IPS DF 4.7 (cell line): ENCODE measurements around the gene ZNF512B.
"Not testable (repeated sequence)": the region's sequence is repeated elsewhere in the genome, so short reads cannot be mapped to it uniquely, and the experiment has no call there.

ENCODE experiments used
- DNase-seq: peaks from one replicate; pipeline ENCODE4 v3.0.0-alpha.2; 2013; ENCODE audit warnings: low spot score; ENCODE audit errors: extremely low read depth

Gene ZNF512B

DNA sequence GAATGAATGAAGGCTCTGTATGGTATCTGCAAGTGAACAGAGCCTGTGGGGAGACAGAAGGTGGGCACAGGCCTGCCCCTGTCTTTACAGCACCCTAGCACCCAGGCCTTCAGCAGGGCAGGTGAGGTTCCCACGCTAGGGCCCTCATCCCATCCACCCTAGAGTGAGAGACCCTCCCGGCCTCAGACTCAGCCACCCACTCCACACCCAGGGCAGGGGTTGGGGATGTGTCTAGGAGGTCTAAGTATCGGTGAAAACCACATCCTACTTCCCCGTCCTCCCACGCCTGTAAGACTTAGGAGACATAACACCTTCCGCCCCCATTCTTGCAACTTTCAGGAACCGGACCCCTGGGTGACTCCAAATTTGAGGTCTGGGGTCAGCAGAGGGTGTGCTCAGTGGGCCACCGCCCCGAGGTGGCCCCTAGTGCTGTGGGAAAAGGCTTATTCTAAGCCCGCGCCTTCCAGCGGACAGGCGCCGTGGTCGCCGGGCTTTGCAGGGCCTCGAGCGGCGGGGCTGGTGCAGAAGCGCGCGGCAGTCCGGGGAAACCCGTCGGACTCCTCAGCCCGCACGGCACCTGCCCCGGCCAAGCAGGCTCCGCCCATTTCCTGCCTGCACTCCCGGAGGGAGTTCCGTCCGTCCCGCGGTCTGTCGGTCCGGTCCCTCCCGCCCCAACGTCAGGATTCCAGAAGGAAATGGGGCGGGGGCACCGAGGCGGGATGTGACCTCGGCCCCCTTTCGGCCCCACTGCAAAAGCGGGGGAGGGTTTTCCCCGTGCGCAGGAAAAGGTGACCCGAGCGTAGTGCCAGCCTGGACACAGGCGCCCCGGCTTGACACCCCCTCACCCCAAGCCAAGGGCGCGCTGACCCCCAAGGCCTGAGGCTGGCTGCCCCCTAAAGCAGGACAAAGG is 8.8 kb upstream of the ZNF512B start:
- DNase-seq = no peak

GRCh38 chr20:63977739-63978276 is 8.1 kb upstream of the ZNF512B start:
- no peak for DNase-seq

DNA sequence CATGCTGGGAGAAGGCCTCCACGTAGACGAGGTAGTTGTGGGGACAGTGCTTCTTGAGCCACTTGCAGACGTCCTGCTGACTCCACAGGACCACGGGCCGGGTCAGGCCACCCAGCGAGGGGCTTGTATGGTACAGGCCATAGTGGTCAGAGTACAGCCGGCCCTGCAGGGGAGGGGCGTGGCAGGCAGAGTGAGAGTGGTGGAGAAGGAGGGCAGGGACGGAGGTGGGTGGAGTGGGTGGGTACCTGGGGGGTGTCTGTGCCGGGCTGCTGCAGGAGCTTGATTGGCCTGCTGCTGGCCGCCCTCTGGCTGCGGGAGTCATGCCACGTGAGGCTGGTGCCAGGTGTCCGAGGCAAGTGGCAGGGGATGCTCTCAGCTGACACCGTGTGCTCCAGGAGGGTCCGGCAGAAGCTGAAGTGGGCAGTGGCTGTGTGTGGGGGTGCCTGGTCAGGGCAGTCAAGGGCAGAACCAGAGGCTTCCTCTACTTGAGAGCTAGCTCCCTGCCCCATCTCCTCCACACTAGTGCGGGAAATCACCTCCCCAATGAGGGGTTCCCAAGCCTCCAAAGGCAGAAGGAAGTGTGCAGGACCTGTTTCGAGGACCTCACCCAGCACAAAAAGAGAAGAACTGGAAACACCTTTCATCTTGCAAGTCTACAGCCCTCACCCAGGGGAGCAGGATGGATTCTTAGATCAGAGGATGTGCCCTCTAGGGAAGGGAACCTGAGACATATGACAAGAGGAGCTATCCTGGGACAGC is 7.4 kb upstream of the ZNF512B start:
- no peak for DNase-seq

- not testable (repeated sequence) for DNase-seq
Observed at GRCh38 chr20:63976511-63976910, 6.8 kb upstream of the ZNF512B start.

- no peak for DNase-seq
Observed at GRCh38 chr20:63974402-63975200, 4.9 kb upstream of the ZNF512B start.

GRCh38 chr20:63973636-63974401 is 4.1 kb upstream of the ZNF512B start:
- no peak for DNase-seq

DNA sequence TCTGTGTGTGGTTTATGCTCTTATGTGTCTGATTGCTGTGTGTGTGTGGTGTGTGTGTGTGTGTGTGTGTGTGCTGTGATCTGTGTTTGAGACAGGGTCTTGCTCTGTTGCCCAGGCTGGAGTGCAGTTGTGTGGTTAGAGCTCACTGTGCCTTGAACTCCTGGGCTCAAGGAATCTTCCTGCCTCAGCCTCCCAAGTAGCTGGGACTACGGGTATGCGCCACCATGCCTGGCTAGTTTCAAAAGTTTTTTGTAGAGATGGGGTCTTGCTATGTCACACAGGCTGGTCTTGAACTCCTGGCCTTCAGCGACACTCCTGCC is 3.4 kb upstream of the ZNF512B start:
- no peak for DNase-seq

DNA sequence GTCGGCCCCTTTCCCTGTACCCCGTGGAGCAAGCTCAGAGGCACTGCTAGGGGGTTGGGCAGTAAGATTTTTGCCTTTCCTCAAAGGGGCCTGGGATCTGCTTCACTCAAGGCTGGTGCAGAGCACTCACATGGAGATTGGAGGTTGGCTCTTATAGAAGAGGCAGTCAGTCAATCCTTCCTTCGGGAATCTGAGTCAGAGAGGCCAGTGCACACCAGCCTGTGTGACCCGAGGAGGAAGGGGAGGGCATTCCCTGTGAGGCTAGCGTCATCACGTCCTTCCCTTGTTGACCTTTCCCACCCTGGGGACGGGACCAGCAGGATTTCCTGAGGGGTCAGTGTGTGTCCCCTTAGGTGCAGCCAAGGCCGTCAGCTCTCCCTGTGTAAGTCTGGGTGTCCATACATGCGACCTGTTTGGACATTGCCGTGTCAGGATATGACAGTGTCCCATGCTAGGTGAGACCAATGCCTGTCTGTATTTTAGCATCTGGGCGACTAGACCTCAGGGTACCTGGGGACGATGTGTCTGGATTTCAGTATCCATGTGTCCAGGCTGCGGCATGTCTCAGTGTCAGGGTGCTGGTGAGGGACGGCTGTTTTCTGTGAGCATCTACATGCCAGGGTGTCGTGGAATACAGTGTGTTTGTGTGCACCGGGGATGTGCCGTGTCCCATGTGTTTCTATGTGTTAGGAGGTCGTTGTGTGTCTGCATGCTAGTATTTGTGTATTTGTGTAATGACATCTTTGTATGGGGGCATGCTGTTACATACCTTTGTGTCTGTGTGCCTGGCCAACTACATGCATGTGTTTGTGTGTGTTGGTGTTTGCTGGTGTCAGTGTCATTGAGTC is 2.8 kb upstream of the ZNF512B start:
- no peak for DNase-seq

GRCh38 chr20:63971960-63972311 is 2.2 kb upstream of the ZNF512B start:
- DNase-seq = not testable (repeated sequence)

DNA sequence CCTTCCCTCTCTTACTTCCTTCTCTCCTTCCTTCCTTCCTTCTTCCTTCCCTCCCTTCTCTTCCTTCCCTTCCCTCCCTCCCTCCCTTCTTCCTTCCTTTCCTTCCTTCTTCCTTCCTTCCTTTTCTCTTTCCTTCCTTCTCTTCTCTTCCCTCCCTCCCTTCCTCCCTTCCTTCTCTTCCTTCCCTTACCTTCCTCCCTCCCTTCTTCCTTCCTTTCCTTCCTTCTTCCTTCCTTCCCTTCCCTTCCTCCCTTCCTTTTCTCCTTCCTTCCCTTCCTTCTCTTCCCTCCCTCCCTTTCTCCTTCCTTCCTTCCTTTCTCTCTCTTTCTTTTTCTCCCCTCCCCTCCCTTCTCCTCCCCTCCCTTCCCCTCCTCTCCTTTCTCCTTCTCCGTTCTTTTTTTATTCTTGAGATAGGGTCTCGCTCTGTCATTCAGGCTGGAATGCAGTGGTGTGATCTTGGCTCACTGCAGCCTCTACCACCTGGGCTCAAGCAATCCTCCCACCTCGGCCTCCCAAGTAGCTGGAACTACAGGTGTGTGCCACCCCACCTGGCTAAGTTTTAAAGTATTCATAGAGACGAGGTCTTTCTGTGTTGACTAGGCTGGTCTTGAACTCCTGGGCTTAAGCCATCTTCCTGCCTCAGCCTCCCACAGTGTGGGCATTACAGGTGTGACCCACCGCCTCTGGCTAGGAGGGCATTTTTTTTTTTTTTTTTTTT is 1.1 kb upstream of the ZNF512B start:
- no peak for DNase-seq

- no peak for DNase-seq
Observed at GRCh38 chr20:63968928-63969760, 586 bp downstream of the ZNF512B start.

DNA sequence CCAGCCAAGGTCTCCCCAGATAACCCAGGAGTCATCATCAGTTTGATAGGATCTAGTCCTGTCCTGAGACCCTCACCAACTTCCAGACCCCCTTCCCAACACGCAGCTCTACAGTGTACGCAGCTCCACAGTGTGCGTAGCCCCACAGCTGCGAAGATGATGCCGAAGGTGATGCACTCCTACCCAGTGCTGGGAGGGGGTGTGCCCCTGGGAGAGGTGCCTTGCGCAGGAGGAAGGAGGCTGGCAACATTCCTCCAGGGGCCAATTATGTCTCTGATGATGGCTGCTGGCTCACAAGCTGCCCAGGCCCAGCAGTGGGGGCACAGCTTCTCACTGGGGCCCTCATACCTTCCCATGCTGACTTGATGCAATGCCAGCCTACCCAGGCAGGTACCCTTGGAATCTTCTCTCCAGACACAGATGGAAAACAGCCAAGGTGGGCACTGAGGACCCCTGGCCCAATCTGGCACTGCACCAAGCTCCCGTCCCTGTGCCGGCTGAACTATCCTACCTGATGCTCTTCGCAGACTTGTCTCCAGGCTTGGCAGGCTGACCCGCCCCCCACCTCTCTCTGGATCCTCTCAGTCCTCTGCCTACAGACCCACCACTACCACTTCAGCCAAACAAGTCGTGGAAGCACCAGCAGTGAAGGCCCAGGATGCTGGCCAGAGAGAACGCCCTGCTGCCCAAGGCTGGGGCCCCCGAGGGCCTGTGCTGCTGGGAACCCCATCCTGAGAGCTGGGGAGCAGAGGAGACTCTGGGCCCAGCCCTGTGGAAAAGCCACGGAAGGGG is 1.4 kb downstream of the ZNF512B start:
- no peak for DNase-seq

DNA sequence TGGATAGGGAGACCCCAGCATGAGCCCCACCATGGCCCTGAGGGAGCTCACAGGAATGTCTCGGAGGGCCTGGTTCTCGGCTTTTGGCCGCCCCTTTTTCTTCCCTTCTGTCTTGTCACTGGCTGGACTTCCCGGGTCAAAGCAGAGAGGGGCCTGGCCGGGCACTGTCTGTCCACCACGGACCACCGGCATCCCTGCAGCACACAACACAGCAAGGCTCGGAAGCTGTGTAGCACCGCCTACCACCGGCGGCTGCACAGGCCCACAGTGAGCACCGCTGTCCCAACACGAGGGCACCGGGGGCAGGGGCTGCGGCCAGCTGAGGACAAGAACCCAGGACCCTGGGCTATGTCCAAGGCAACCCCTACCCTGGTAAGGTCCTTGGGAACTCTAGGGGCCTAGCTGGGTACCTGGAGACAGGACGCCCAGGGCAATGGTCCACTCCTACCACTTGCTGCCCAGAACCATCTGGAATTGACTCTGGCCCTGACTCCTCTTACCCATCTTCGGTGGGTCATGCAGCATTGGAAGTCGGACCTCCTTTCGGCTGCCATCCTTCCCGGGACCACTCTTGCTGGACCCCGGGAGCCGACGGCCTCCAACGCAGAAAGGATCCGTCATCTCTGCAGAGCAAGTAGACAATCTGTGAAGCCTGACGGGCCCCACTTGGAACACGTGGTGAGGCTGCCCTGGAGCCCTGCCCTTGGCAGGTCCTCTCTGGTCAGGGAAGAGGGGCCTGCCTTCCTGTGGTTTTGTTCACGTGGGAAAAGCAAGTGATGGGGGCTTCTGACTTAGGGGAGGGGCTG is 2.2 kb downstream of the ZNF512B start:
- no peak for DNase-seq

DNA sequence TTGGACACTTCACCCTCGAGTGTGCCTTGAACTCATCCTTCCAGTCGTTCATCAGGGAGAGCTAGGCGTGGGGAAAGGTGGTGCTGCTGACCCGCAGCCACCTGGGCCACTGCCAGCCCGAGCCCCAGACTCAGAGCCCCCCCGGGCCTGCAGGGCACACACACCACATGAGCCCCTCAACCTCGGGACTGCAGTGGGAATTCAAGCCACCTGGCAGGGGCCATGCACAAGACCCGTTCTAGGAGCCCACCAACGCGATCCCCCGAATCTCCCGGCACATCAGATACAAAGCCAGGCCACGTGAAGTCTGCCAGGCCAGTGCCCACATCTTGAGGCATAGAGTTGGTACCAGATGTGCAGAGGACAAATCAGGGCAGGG is 2.8 kb downstream of the ZNF512B start:
- DNase-seq = no peak

GRCh38 chr20:63966172-63966943 is 3.4 kb downstream of the ZNF512B start:
- DNase-seq = no peak

GRCh38 chr20:63964412-63964811 is 5.3 kb downstream of the ZNF512B start:
- no peak for DNase-seq
